ENCODE results near the gene CACNA1C. TPM values are rescaled to one million over a fixed set of nuclear protein-coding genes. Genes with fewer than 3 reads are reported as not detected.

CACNA1C gene
- total RNA-seq, 1 experiment from 2014 or later, result 1.1 TPM

DNA sequence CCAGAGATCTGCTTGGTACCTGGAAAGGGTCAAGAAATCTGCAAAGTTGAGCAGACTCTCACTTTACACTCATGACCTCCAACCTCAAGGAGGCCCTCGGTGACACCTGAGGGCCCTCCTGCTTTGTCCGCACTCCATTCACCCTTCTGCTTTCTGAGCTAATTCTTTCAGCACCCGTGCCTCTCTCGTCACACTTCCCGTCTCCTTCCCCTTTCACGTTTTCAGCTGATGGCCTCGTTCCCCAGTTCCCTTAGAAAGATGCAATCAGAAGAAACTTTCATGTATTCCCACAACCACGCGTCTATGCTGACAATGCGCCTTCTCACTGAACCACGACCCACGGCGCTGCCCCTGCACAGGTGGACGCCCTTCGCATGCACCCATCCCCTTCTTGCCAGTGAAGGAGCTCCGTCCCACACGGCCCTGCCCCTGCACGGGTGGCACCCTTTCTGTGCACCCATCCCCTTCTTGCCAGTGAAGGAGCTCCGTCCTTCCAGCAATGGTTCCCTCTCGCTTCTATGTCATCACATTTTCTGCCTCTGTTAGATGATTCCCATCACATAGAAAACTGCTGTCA, 401.9 kb downstream of the CACNA1C start:
- H4K20me1 ChIP-seq (ENCODE audit: control insufficient read depth, insufficient read depth, insufficient read length), result no peaks in the 10 kb centered on the region
- no peak overlapping the region for H3K14ac ChIP-seq (ENCODE audit: insufficient read depth, low read length)
- no peak overlapping the region for H4K5ac ChIP-seq (ENCODE audit: insufficient read length, low read depth, low read length)
- no peak overlapping the region for H3K4me3 Mint-ChIP-seq
- DNase-seq, result no peak
- H3K4me2 ChIP-seq (ENCODE audit: insufficient read depth, insufficient read length, low read length), result no peak overlapping the region
- H3K4ac ChIP-seq (ENCODE audit: low read depth, low read length), result no peak overlapping the region
- no peak overlapping the region for H2BK15ac ChIP-seq (ENCODE audit: low read depth, low read length)
- H3K56ac ChIP-seq (ENCODE audit: insufficient read length, low read depth, low read length), result no peak overlapping the region
- H2BK12ac ChIP-seq (ENCODE audit: insufficient read length, low read depth, low read length), result no peak overlapping the region
- no peak overlapping the region for H3K27ac ChIP-seq (ENCODE audit: insufficient read length, low read depth, low read length)
- no peak overlapping the region for H4K91ac ChIP-seq (ENCODE audit: insufficient read length, low read depth, low read length)
- H3K79me2 ChIP-seq (ENCODE audit: insufficient read depth, low read length), result no peaks in the 10 kb centered on the region
- no peak overlapping the region for H2BK120ac ChIP-seq (ENCODE audit: low read depth, low read length, poor library complexity, severe bottlenecking)
- H3T11ph ChIP-seq (ENCODE audit: low read length), result no peak overlapping the region
- TF ChIP-seq, protein P1, sequence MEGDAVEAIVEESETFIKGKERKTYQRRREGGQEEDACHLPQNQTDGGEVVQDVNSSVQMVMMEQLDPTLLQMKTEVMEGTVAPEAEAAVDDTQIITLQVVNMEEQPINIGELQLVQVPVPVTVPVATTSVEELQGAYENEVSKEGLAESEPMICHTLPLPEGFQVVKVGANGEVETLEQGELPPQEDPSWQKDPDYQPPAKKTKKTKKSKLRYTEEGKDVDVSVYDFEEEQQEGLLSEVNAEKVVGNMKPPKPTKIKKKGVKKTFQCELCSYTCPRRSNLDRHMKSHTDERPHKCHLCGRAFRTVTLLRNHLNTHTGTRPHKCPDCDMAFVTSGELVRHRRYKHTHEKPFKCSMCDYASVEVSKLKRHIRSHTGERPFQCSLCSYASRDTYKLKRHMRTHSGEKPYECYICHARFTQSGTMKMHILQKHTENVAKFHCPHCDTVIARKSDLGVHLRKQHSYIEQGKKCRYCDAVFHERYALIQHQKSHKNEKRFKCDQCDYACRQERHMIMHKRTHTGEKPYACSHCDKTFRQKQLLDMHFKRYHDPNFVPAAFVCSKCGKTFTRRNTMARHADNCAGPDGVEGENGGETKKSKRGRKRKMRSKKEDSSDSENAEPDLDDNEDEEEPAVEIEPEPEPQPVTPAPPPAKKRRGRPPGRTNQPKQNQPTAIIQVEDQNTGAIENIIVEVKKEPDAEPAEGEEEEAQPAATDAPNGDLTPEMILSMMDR (conservative IDR thresholded peaks at IDR 0.05), result no peak
- no peak overlapping the region for H2BK20ac ChIP-seq (ENCODE audit: low read depth, low read length, poor library complexity, severe bottlenecking)
- no CpG with 5 or more reads among the region's 20 CpGs for WGBS (ENCODE audit: extremely low coverage, insufficient read length, low lambda C conversion rate)
- H2BK5ac ChIP-seq (ENCODE audit: insufficient read length, low read length), result no peak overlapping the region
- no peak overlapping the region for H2AK5ac ChIP-seq (ENCODE audit: insufficient read length, low read length)
- H3K9me3 ChIP-seq (ENCODE audit: control insufficient read depth, low read depth, low read length), result no peaks in the 10 kb centered on the region
- no peaks in the 10 kb centered on the region for H3K9me3 Mint-ChIP-seq
- H2AFZ ChIP-seq (ENCODE audit: low read length), result no peak overlapping the region
- H3K4me1 Mint-ChIP-seq, result peaks cover 4 to 6% of the 10 kb centered on the region in 2 experiments
- H3K79me1 ChIP-seq (ENCODE audit: insufficient read depth, low read depth, low read length, poor library complexity, severe bottlenecking), result no peaks in the 10 kb centered on the region
- H3K4me1 ChIP-seq (ENCODE audit: insufficient read depth, low read length), result no peaks in the 10 kb centered on the region
- H3K27me3 Mint-ChIP-seq (ENCODE audit: low read depth), result peaks cover 2% of the 10 kb centered on the region; the same call in 1 of the 2 replicates
- no peak overlapping the region for H4K8ac ChIP-seq (replicated peaks; ENCODE audit: insufficient read length, low read depth, low read length)
- no peaks in the 10 kb centered on the region; a peak in 1 of 7 replicates for H3K36me3 Mint-ChIP-seq (ENCODE audit: insufficient read depth in 1 of 3, low read depth in 3 of 3)
- H3K23ac ChIP-seq (ENCODE audit: insufficient read length, low read depth, low read length), result no peak overlapping the region
- no peaks in the 10 kb centered on the region for H3K27me3 ChIP-seq (ENCODE audit: insufficient read depth, low read length)
- H3K23me2 ChIP-seq (ENCODE audit: insufficient read length, low read depth, low read length, poor library complexity, severe bottlenecking), result no peaks in the 10 kb centered on the region
- H3K18ac ChIP-seq (ENCODE audit: insufficient read length, low read depth, low read length), result no peak overlapping the region
- no peak overlapping the region for H3K27ac Mint-ChIP-seq
- H3K9ac ChIP-seq (ENCODE audit: extremely low read depth, insufficient read length, low read length), result no peak overlapping the region

Data from H9 (cell line).